Fibroblast of lung (primary cell): ENCODE results near the gene ZNF75A. TPM values are rescaled to one million over a fixed set of nuclear protein-coding genes. Genes with fewer than 3 reads are reported as not detected.

Source experiments
- DNase-seq, 2 donors: peaks; one replicate each; pipeline versions ENCODE4 v3.0.0 to v3.0.0-alpha.2; 2010; ENCODE audit warnings: low read depth in 2 of 2
- H2AFZ ChIP-seq: 2 replicates; pipeline ENCODE4 v1.5.1; 2012; ENCODE audit warnings: low read length, control low read depth, inconsistent platforms
- H3K27ac ChIP-seq: 2 replicates; pipeline ENCODE4 v1.5.1; 2011; ENCODE audit warnings: low read length, control low read depth; ENCODE audit not compliant: insufficient read depth
- H3K27me3 ChIP-seq: 2 replicates; pipeline ENCODE4 v1.5.1; 2011; ENCODE audit warnings: mild to moderate bottlenecking, low read length; ENCODE audit not compliant: control insufficient read depth, insufficient read depth
- H3K36me3 ChIP-seq: 2 replicates; pipeline ENCODE4 v1.5.1; 2011; ENCODE audit warnings: low read length; ENCODE audit not compliant: control insufficient read depth, insufficient read depth
- H3K4me1 ChIP-seq: 2 replicates; pipeline ENCODE4 v1.5.1; 2011; ENCODE audit warnings: low read length; ENCODE audit not compliant: control insufficient read depth, insufficient read depth; ENCODE audit errors: extremely low read depth
- H3K4me2 ChIP-seq: 2 replicates; pipeline ENCODE4 v1.5.1; 2011; ENCODE audit warnings: low read length, control low read depth; ENCODE audit not compliant: insufficient read depth; ENCODE audit errors: extremely low read depth
- H3K4me3 ChIP-seq, 4 experiments: fragments of 200-600 bp in 1 of 4; sonication (generic) in 1 of 4; replicated peaks in 1 of 4; 2 replicates each; pipeline ENCODE4 v1.5.1; 2011 to 2016; ENCODE audit warnings: low read length in 4 of 4, low read depth in 3 of 4, mild to moderate bottlenecking in 3 of 4, control low read depth in 2 of 4, inconsistent platforms in 1 of 4, mixed read lengths in 1 of 4; ENCODE audit not compliant: insufficient read depth in 1 of 4; ENCODE audit errors: control extremely low read depth in 1 of 4
- H3K79me2 ChIP-seq: 2 replicates; pipeline ENCODE4 v1.5.1; 2012; ENCODE audit warnings: mild to moderate bottlenecking, low read length, inconsistent platforms; ENCODE audit not compliant: control insufficient read depth, insufficient read depth
- H3K9ac ChIP-seq: 2 replicates; pipeline ENCODE4 v1.5.1; 2011; ENCODE audit warnings: mild to moderate bottlenecking, low read length, control low read depth; ENCODE audit not compliant: insufficient read depth
- H3K9me3 ChIP-seq: 2 replicates; pipeline ENCODE4 v1.5.1; 2012; ENCODE audit warnings: low read depth, low read length; ENCODE audit not compliant: control insufficient read depth, insufficient read depth
- H4K20me1 ChIP-seq: 2 replicates; pipeline ENCODE4 v1.5.1; 2011; ENCODE audit warnings: low read length; ENCODE audit not compliant: control insufficient read depth, insufficient read depth; ENCODE audit errors: extremely low read depth
- CTCF ChIP-seq, 2 donors: IDR thresholded peaks in 1 of 2; conservative IDR thresholded peaks in 1 of 2; 1 replicate in 1 of 2; 2 replicates in 1 of 2; pipeline ENCODE4 v1.5.1; 2011 to 2012; ENCODE audit warnings: low read length in 2 of 2, control low read depth in 1 of 2, inconsistent platforms in 1 of 2, low read depth in 1 of 2, mild to moderate bottlenecking in 1 of 2
- EZH2 ChIP-seq: IDR thresholded peaks from 2 replicates; pipeline ENCODE4 v1.5.1; 2012; ENCODE audit warnings: low read length, control low read depth, mild to moderate bottlenecking; ENCODE audit errors: missing control alignments
- polyA plus RNA-seq, 2 donors: library from polyadenylated mRNA; depleted of rRNA in 1 of 2; stranded (reverse) in 1 of 2; unstranded in 1 of 2; fragments of >200 nt; gene quantifications; 2 replicates each; pipeline ENCODE4 v1.2.1, GENCODE V29; 2011 to 2012; ENCODE audit warnings: missing spikeins in 1 of 2
- total RNA-seq: library from RNA; depleted of rRNA; stranded (reverse); fragments of >200 nt; gene quantifications from 2 replicates; pipeline ENCODE4 v1.2.1, GENCODE V29; 2014

The ZNF75A gene
- total and polyA plus RNA-seq, 2 donors (not counting 1 experiment from before 2014, with no cell fraction given), result 14.4 to 24.3 TPM

GRCh38 chr16:3327514-3327913 lies 22.2 kb downstream of the ZNF75A start:
- H3K4me2 ChIP-seq, result no peak overlapping the region
- TF ChIP-seq CTCF (conservative IDR thresholded peaks at IDR 0.05 in 1 of 2, IDR thresholded peaks at IDR 0.05 in 1 of 2; ENCODE audit: low read depth in 1 of 2, low read length in 2 of 2) (no peak), EZH2 (no peak)

DNA sequence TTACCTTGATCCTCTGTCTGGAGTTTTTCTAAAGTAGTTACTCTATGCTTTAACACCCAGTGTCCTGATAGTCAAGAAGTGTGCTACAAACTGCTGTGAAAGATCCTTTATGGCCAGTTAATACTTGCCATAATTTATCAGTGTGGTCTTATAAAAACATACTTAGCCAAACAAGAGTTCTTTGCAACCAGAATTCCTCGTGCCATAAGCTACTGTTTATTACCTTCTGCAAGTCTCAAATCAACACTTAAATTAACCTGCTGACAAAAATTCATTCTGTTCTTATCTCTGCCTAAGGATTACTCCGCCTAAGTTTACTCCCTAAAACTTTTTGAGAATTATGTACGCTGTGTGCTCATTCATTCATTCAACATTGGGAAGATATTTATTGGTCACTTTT lies 22.8 kb downstream of the ZNF75A start:
- Histone ChIP-seq H3K27ac (no peak overlapping the region), H3K4me1 (no peaks in the 10 kb centered on the region), H3K4me3 (no peak overlapping the region), H3K36me3 (no peaks in the 10 kb centered on the region), H3K27me3 (no peaks in the 10 kb centered on the region), H3K4me2 (no peak overlapping the region), H2AFZ (no peak overlapping the region), H4K20me1 (no peaks in the 10 kb centered on the region), H3K9ac (no peak overlapping the region), H3K9me3 (no peaks in the 10 kb centered on the region), H3K79me2 (no peaks in the 10 kb centered on the region)
- TF ChIP-seq EZH2 (no peak), CTCF (conservative IDR thresholded peaks at IDR 0.05 in 1 of 2, IDR thresholded peaks at IDR 0.05 in 1 of 2; ENCODE audit: low read depth in 1 of 2, low read length in 2 of 2) (no peak)
- DNase-seq, result no peak

More at GRCh38 chr16:3327514-3327913, 22.2 kb downstream of the ZNF75A start:
- no peak for DNase-seq
- Histone ChIP-seq H3K27me3 (no peaks in the 10 kb centered on the region), H3K79me2 (no peaks in the 10 kb centered on the region), H3K9ac (no peak overlapping the region), H3K4me1 (no peaks in the 10 kb centered on the region), H3K27ac (no peak overlapping the region), H2AFZ (no peak overlapping the region), H3K36me3 (no peaks in the 10 kb centered on the region), H3K4me3 (no peak overlapping the region), H4K20me1 (no peaks in the 10 kb centered on the region), H3K9me3 (no peaks in the 10 kb centered on the region)

DNA sequence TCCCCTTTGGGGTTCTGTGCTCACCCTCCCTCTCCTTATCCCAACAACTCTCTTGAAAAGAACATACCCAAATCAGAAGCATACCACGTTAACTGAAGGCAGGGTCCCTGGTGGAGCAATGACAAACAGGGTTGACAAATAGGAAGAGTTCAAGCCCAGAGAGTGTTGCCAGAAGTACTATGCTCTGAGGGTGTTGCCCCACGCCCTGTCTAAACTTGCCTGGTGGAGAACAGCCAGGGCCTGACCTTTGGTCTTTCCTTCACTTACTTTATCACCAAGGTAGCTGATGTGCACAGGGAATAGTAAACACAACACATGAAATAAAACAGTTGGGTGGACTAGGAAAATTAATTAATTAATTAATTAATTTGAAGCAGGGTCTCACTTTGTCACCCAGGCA lies 23.3 kb downstream of the ZNF75A start:
- Histone ChIP-seq H3K9ac (no peak overlapping the region), H3K9me3 (no peaks in the 10 kb centered on the region), H3K4me3 (no peak overlapping the region), H3K4me2 (no peak overlapping the region), H2AFZ (no peak overlapping the region), H3K4me1 (no peaks in the 10 kb centered on the region), H3K36me3 (no peaks in the 10 kb centered on the region), H4K20me1 (no peaks in the 10 kb centered on the region), H3K79me2 (no peaks in the 10 kb centered on the region), H3K27ac (no peak overlapping the region), H3K27me3 (no peaks in the 10 kb centered on the region)
- no peak for DNase-seq
- no peak for TF ChIP-seq EZH2
- TF ChIP-seq CTCF (conservative IDR thresholded peaks at IDR 0.05 in 1 of 2, IDR thresholded peaks at IDR 0.05 in 1 of 2; ENCODE audit: low read depth in 1 of 2, low read length in 2 of 2), result no peak
